ENCODE results near the gene PDCD10.

PDCD10 gene

GRCh38 chr3:167657684-167658225 is 76.9 kb downstream of the PDCD10 start:
- H3K4me3 ChIP-seq (ENCODE audit: control insufficient read depth, low read depth, low read length) = no peak overlapping the region
- TF ChIP-seq CTCF (IDR thresholded peaks at IDR 0.05; ENCODE audit: control insufficient read depth, insufficient read depth, low read depth, low read length, missing control alignments) = no peak
- DNase-seq (ENCODE audit: low read depth) = no peak

GRCh38 chr3:167656821-167657220 is 77.9 kb downstream of the PDCD10 start:
- no peak for DNase-seq (ENCODE audit: low read depth)
- H3K4me3 ChIP-seq (ENCODE audit: control insufficient read depth, low read depth, low read length) = no peak overlapping the region
- no peak for TF ChIP-seq CTCF (IDR thresholded peaks at IDR 0.05; ENCODE audit: control insufficient read depth, insufficient read depth, low read depth, low read length, missing control alignments)

- no peak for TF ChIP-seq CTCF (IDR thresholded peaks at IDR 0.05; ENCODE audit: control insufficient read depth, insufficient read depth, low read depth, low read length, missing control alignments)
- no peak for DNase-seq (ENCODE audit: low read depth)
- H3K4me3 ChIP-seq (ENCODE audit: control insufficient read depth, low read depth, low read length) = no peak within 1 kb of the TSS
These were observed 80.9 kb downstream of the PDCD10 start, which contains the start of gene WDR49 for GRCh38 chr3:167653760-167654159. WDR49 (minus strand) TSS chr3:167653942; CDS start chr3:167653425, 517 bp downstream.

GRCh38 chr3:167653155-167653554 is 81.5 kb downstream of the PDCD10 start:
- no peak overlapping the region for H3K4me3 ChIP-seq (ENCODE audit: control insufficient read depth, low read depth, low read length)
- TF ChIP-seq CTCF (IDR thresholded peaks at IDR 0.05; ENCODE audit: control insufficient read depth, insufficient read depth, low read depth, low read length, missing control alignments) = no peak
- DNase-seq (ENCODE audit: low read depth) = no peak

GRCh38 chr3:167651826-167652225 is 82.9 kb downstream of the PDCD10 start:
- no peak overlapping the region for H3K4me3 ChIP-seq (ENCODE audit: control insufficient read depth, low read depth, low read length)
- no peak for TF ChIP-seq CTCF (IDR thresholded peaks at IDR 0.05; ENCODE audit: control insufficient read depth, insufficient read depth, low read depth, low read length, missing control alignments)
- no peak for DNase-seq (ENCODE audit: low read depth)

GRCh38 chr3:167650459-167650858 is 84.2 kb downstream of the PDCD10 start:
- no peak overlapping the region for H3K4me3 ChIP-seq (ENCODE audit: control insufficient read depth, low read depth, low read length)
- no peak for TF ChIP-seq CTCF (IDR thresholded peaks at IDR 0.05; ENCODE audit: control insufficient read depth, insufficient read depth, low read depth, low read length, missing control alignments)
- DNase-seq (ENCODE audit: low read depth) = no peak

- H3K4me3 ChIP-seq (ENCODE audit: control insufficient read depth, low read depth, low read length) = no peak overlapping the region
- no peak for TF ChIP-seq CTCF (IDR thresholded peaks at IDR 0.05; ENCODE audit: control insufficient read depth, insufficient read depth, low read depth, low read length, missing control alignments)
- no peak for DNase-seq (ENCODE audit: low read depth)
These were observed 84.9 kb downstream of the PDCD10 start for GRCh38 chr3:167649746-167650145.

Measured in AG09309 (cell line).